ENCODE data around the gene ACVRL1. TPM values are rescaled to one million over a fixed set of nuclear protein-coding genes. Genes with fewer than 3 reads are reported as not detected.
A peak's percentile ranks its signal among the peaks of the same experiment; 100 is the strongest.

The ACVRL1 gene
- polyA plus RNA-seq, 1 donor (not counting 4 experiments of a cell fraction or from before 2014, with no cell fraction given): not detected

DNA sequence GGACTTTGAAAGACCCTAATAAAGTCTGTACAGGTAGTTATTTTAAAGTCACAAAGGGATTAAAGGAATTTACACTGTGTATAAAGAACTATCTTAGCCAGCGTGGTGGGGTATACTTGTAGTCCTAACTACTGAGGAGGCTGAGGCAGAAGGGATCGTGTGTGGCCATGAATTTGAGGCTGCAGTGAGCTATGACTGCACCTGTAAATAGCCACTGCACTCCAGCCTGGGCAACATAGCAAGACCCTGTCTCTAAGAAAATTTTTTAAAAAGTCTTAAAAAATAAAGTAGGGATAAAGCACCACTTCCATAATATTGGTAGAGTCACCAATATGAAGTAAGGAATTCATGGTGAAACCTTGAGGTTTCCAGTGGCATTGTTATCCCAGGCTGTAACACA, 62.3 kb downstream of the ACVRL1 start:
- Histone ChIP-seq H3K27ac (ENCODE audit: control insufficient read depth, insufficient read depth, low read length) (no peak overlapping the region), H3K4me3 (ENCODE audit: control insufficient read depth in 2 of 3, extremely low read depth in 1 of 3, insufficient read depth in 2 of 3, low read depth in 1 of 3, low read length in 3 of 3) (no peak overlapping the region), H2AFZ (ENCODE audit: control insufficient read depth, low read length) (no peak overlapping the region), H3K27me3 (ENCODE audit: control insufficient read depth, extremely low read depth, insufficient read depth, low read length) (no peaks in the 10 kb centered on the region), H3K4me1 (ENCODE audit: control insufficient read depth, extremely low read depth, insufficient read depth, low read length) (peaks cover 38% of the 10 kb centered on the region), H3K9ac (ENCODE audit: control insufficient read depth, extremely low read depth, insufficient read depth, low read length) (no peak overlapping the region), H3K9me1 (ENCODE audit: control insufficient read depth, extremely low read depth, insufficient read depth, low read length) (no peaks in the 10 kb centered on the region), H3K79me2 (ENCODE audit: control insufficient read depth, insufficient read depth, low read length) (peaks cover 39% of the 10 kb centered on the region), H3K36me3 (ENCODE audit: control insufficient read depth in 2 of 2, extremely low read depth in 1 of 2, insufficient read depth in 2 of 2, low read length in 2 of 2) (peaks cover 0 to 1% of the 10 kb centered on the region in 2 experiments), H4K20me1 (ENCODE audit: control insufficient read depth, extremely low read depth, insufficient read depth, low read length) (no peaks in the 10 kb centered on the region), H3K4me2 (ENCODE audit: control insufficient read depth, extremely low read depth, insufficient read depth, low read depth, low read length) (no peak overlapping the region), H3K9me3 (ENCODE audit: control insufficient read depth, low read depth, low read length) (no peaks in the 10 kb centered on the region)
- no peak for FAIRE-seq
- dilution Hi-C loops (cut with MboI; ENCODE audit: extremely low pct_ligation_motif_present, low sequenced_read_pairs): no loop called here
- no peak for DNase-seq (ENCODE audit: low read depth, low spot score)
- TF ChIP-seq, protein P1, sequence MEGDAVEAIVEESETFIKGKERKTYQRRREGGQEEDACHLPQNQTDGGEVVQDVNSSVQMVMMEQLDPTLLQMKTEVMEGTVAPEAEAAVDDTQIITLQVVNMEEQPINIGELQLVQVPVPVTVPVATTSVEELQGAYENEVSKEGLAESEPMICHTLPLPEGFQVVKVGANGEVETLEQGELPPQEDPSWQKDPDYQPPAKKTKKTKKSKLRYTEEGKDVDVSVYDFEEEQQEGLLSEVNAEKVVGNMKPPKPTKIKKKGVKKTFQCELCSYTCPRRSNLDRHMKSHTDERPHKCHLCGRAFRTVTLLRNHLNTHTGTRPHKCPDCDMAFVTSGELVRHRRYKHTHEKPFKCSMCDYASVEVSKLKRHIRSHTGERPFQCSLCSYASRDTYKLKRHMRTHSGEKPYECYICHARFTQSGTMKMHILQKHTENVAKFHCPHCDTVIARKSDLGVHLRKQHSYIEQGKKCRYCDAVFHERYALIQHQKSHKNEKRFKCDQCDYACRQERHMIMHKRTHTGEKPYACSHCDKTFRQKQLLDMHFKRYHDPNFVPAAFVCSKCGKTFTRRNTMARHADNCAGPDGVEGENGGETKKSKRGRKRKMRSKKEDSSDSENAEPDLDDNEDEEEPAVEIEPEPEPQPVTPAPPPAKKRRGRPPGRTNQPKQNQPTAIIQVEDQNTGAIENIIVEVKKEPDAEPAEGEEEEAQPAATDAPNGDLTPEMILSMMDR (optimal IDR thresholded peaks at IDR 0.05 in 1 of 3, IDR thresholded peaks at IDR 0.05 in 1 of 3, conservative IDR thresholded peaks at IDR 0.05 in 1 of 3; ENCODE audit: extremely low read depth in 1 of 3, insufficient read depth in 2 of 3, low read length in 3 of 3): no peak
- no peak for TF ChIP-seq EZH2 (IDR thresholded peaks at IDR 0.05; ENCODE audit: low read length)

DNA sequence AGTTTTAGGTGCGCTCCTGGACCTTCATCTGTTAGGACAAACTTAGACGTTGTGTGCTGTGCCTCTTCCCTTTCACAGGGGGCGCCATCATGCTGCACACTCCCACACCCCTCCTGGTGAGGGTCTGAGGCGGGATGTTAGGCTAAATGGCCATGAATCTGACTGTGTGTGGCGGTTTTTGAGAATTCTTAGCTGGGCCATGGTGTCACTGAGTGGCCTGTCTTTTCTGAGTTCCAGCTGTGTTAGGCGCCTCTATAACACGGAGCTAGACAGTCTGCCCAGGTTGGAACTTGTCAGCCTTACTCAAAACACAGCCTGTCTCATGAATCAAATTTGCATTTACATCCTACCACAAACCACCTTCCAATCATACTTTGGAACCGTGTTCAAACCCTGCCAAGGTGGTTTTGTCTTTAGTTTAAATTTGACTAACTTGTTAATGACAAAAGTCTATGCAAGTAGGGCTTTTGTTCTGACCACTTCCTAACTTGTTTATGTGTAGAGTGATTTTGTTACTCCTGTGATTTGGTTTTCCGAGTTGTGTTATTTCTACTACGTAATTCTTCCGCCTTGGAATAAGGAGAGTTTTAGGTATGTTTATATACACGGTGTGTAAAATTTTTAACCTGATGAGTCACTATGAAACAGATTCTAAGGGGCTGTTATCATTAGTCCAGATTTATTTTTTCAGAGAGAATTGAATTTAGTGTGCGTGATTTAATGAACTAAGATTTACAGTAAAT, 63.8 kb downstream of the ACVRL1 start:
- FAIRE-seq: peak; percentile 82
- Histone ChIP-seq H3K27ac (ENCODE audit: control insufficient read depth, insufficient read depth, low read length) (peak overlapping the region; percentile 82), H3K79me2 (ENCODE audit: control insufficient read depth, insufficient read depth, low read length) (peaks cover 33% of the 10 kb centered on the region), H3K4me2 (ENCODE audit: control insufficient read depth, extremely low read depth, insufficient read depth, low read depth, low read length) (peak overlapping the region; percentile 72), H3K4me3 (ENCODE audit: control insufficient read depth in 2 of 3, extremely low read depth in 1 of 3, insufficient read depth in 2 of 3, low read depth in 1 of 3, low read length in 3 of 3) (peak overlapping the region in 1 of 3 experiments; percentile 50), H3K9me3 (ENCODE audit: control insufficient read depth, low read depth, low read length) (no peaks in the 10 kb centered on the region), H4K20me1 (ENCODE audit: control insufficient read depth, extremely low read depth, insufficient read depth, low read length) (no peaks in the 10 kb centered on the region), H3K27me3 (ENCODE audit: control insufficient read depth, extremely low read depth, insufficient read depth, low read length) (no peaks in the 10 kb centered on the region), H2AFZ (ENCODE audit: control insufficient read depth, low read length) (no peak overlapping the region), H3K4me1 (ENCODE audit: control insufficient read depth, extremely low read depth, insufficient read depth, low read length) (peaks cover 38% of the 10 kb centered on the region), H3K36me3 (ENCODE audit: control insufficient read depth in 2 of 2, extremely low read depth in 1 of 2, insufficient read depth in 2 of 2, low read length in 2 of 2) (peaks cover 4 to 8% of the 10 kb centered on the region in 2 experiments), H3K9ac (ENCODE audit: control insufficient read depth, extremely low read depth, insufficient read depth, low read length) (peak overlapping the region; percentile 52), H3K9me1 (ENCODE audit: control insufficient read depth, extremely low read depth, insufficient read depth, low read length) (no peaks in the 10 kb centered on the region)
- DNase-seq (ENCODE audit: low read depth, low spot score): no peak
- TF ChIP-seq, protein P1 (optimal IDR thresholded peaks at IDR 0.05 in 1 of 3, IDR thresholded peaks at IDR 0.05 in 1 of 3, conservative IDR thresholded peaks at IDR 0.05 in 1 of 3; ENCODE audit: extremely low read depth in 1 of 3, insufficient read depth in 2 of 3, low read length in 3 of 3): peak; percentile 80 to 86 (median 86)
- TF ChIP-seq EZH2 (IDR thresholded peaks at IDR 0.05; ENCODE audit: low read length): no peak
- dilution Hi-C loops (cut with MboI; ENCODE audit: extremely low pct_ligation_motif_present, low sequenced_read_pairs): no loop called here

All from keratinocyte (primary cell).